ENCODE results near the gene BIN1.

Gene BIN1

DNA sequence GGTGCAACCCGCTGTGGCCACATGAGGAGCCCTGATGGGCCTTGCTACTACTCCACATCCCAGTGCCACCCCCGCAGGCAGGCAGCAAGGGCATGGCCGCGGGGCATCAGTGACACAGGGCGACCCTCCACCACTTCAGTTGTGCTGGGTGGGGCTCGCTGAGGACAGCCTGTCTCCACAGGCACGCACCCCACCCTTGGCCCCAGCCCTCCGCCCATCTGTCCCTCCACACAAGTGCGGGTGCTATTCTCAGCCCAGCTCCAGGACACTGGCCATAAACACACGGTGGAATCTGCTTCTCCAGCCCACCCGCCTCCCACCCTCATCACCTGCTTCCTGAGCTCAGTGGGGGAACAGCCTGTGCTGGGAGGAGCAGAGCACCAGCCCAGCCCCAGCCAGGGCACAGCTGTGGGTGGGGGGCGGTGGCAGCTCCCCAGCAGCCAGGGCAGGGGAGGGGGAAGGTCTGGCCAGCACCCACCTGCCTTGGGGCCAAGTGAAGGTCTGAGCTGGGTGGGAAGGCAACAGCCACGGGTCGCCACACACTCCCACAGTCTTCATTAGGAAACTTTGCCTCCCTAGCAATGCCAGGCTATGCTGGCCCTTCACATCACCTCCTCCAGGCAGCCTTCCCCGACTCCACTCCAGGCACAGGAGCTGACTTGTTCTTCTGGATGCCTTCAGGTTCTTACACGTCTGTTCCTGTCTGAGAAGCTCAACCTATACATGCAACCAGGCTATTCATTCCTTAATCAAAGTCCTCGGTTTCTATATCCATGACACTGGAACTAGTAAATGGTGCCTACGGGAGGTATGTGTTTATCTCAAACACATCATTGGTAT, 16.5 kb downstream of the BIN1 start:
- no peak for DNase-seq

DNA sequence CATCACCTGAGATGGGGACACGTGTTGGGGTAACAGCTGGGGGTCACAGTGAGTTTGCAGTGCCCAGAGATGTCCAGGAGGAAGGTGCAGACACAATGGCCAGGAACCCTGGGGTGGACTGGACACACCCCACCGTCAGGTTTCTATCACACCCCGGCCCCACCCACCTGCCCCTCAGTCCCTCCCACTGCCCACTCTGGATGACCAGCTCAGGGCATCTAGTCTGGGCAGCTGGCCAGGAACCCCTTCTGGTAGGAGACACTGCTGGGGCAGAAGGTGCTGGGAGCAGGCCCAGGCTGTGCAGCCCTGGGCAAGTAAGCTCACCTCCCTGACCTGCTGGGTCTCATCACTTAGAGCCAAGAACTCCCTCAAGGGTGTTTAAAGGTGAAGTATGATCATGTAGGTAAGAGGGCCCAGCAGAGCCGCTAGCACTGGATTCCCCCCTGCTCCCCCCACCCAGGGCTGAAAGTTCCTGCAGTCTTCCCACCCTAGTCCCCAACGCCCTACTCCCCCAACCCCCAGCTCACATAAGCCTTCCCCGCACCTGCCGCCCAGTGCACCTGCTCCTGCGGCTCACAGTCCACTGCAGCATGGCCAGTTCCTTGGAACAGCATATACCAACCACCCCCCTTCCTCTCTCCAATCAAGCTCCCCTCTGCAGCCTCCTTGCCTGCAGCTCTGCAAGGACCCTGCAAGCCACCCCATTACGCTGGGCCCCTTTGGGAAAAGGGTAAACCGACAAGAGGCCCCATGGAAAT, 17.3 kb downstream of the BIN1 start:
- no peak for DNase-seq

DNA sequence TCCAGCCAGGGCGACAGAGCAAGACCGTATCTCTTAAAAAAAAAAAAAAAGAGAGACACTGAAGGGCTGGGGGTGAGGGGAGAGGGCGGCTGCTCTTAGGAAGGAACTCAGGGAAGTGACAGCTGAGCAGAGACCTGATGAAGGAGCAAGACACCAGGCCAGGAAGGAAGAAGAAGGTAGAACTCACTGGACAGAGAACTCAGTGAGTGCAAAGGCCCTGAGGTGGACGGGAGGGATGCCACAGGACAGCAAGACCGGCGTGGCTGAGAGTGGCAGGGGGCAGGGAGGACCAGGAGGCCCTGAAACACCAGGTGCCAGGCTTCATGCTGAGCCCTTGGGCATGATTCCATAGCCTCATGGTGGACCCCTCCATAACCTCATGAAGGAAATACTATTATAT, 18.2 kb downstream of the BIN1 start:
- DNase-seq = no peak

DNA sequence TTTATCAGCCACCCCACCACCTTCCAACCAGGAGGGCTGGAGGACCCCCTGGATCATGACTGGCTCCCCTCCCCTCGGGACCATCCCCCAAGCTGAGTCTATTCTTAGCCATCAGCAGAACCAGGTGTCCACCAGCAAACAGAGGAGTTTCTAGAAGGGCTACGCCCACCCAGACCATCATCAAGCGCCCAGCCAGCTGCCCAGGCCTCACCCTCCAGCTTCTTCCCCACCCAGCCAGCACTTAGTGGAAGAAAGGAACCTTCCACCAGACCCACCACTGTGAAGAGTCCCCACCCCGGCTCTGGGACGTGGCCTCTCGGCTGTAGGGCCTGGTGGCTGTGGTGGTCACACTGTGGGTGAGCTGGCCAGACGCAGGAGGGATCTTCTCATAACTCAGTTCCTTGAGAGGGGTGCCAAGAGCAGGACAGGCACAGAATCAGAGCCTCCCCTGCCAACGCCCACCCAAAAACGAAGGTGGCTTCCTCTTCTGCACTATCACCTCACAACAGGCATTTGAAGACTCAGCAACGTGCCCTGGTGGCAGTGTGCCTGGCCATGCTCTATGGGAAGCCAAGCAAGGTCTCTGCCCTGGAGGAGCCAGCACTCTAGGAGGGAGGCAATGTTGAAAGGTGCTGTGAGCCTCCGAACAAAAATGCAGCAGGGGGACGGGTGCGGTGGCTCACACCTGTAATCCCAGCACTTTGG, 19.0 kb downstream of the BIN1 start:
- DNase-seq = no peak

DNA sequence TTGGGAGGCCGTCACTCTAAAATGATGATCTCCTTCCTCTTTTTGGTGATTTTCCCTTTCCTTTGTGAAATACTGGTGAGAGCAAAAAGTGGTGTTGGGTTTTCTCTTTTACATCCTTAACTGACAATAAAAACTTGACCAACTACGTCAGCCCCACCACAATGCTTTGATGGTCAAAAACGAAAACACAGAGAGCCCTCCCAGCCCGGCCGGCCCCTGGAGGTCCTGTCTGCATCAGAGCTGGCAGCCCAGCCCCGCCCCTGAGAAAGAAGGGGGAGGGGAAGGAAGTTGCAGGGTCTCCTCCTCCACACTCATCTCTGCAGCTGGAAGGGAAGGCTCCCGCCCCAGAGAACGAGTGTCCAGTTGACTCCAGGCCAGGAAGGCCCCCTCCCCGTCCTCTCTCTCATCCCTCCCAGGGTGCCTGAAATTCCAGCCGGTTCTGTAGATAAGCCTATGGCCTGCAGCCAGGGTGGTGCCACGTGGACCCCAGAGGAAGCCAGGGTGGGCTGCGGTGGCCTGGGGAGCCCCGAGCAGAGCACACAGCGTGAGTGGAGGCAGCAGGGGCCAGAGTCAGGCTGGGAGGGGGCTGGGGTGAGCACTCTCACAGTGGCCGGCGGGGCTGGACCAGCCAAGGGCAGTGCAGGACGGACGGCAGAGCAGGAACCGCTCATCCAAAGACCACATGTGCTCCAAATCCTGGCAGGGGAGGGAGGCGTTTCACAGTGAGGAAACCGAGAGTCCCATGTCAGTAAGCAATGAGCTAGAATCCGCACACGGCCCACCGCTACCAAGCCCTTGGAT, 19.8 kb downstream of the BIN1 start:
- no peak for DNase-seq

DNA sequence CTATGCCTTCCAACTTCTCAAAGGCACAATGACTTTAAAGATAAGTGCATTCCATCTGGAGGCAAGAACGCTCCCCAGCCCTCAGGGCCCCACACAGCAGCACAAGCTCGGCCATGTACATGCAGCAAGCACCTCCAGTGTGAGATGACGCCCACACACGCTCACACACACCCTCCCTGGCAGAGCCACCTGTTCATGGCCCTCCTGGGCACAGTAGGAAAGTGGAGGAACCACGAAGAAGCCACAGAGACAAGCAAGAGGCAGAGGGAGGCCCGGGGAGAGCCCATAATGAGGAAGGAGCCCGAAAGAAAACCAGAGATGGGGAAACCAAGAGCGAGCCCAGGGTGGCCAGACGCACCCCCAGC, 21.7 kb downstream of the BIN1 start:
- DNase-seq = no peak

DNA sequence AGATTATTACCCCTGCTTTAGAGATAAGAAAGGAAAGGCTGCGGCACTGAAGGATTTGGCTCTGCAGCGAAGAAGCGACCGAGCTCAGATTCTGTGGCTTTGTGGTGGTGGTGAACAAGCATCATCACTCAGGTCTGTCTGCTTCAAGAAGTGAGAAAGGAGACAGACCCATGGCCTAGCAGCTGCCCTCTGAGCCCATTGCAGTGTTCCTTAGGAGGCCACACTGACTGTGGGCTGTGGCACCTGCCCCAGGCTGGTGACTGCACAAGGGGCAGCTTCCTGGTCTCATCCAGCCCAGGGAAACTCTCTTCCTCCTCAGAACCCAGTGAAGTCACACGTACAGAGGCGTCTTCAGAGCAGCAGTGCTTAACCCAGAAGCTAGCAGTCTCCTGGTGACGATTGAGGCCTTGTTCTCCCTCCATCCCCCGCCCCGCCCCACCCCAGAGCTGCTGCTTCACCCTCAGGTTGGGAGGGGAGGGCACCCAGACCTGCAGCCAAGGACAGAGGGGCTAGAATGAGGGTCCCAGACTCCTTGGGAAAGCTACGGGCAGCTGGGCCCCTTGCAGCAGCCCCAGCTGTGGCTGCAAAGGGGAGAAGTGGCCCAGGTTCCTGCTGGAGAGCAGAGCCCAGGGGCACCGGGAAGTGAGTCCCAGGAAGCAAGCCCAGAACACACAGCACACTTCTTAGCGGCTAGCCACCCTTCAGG, 22.2 kb downstream of the BIN1 start:
- no peak for DNase-seq

DNA sequence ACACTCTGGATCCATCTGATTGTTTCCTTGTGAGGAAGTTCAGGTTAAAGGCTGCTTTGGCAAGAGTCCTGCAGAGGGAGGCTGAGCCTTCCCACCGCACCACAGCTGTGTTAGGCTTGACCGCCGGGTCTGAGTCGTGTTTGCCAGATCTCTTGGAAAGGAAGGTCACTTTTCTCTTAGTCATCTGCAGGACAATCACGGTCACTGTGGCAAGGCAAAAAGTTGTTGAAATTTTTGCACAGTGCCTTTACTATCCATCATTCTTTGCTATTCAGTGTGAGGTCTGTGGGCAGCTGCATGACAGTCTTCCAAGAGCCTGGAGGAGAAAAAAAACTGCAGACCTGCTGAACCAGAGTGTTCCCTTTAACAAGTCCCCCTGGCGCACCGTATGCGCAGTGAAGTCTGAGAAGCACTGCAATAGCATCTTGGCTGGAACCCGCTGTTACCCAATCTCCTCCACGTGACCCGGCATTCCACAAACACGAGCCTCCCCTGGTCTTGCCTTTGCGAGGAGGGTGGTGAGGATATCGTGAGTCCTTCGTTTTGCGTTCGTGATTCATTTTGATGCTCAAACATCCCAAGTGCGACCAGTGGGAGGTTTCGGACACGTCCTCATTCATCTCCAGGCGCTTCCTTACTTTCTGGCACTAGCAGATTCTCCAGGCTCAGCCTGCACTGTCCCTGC, 23.0 kb downstream of the BIN1 start:
- no peak for DNase-seq

DNA sequence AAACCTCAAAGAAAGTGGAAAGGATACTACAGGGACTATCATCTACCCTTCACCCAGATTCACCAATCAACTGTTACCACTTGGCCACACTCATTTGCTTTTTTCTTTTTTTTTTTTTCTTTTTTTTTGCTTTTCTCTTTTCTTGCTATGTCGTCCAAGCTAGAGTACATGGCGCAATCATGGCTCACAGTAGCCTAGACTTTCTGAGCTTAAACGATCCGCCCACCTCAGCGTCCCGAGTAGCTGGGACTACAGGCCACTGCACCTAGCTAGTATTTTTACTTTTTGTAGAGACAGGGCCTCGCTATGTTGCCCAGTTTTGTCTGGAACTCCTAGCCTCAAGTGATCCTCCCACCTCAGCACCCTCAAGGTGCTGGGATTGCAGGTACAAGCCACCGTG, 24.0 kb downstream of the BIN1 start:
- DNase-seq = no peak

DNA sequence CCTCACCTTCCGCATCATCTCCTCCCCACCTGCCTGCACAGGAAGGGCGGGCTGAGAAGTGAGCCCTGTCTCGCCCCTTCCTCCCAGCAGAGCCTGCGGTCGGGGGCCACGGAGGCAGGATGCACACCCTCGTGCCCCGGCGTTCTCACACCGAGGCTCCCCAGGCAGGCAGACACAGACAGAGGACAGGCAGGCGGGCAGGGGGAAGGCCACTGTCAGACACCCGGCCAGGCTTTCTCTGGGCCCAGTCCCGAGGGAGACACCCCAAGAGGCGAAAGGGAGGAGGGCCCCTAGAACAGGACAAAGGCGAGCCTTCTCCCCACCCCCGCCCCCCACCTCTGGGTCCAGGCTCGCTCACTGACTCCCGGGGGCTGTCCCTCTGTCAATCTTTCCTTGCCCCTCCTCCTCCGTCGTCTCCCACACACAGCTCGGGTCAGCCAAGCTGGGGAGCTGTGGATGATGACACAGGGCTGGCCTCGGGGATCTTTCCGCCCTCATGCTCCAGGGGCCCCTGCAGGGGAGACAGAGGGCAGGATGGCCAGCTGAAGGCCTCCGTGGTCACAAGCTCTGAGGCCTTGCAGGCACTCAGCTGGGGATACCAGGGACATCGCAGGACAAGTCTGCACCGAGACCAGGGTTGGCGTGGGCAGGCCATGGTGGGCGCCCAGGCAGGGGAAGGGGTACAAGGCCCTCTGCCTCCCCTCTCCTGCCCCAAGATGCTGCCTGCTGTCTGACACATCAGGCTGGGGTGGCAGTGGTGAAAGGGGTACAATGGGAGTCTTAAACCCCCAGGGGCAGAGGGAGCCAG, 24.9 kb downstream of the BIN1 start:
- no peak for DNase-seq

DNA sequence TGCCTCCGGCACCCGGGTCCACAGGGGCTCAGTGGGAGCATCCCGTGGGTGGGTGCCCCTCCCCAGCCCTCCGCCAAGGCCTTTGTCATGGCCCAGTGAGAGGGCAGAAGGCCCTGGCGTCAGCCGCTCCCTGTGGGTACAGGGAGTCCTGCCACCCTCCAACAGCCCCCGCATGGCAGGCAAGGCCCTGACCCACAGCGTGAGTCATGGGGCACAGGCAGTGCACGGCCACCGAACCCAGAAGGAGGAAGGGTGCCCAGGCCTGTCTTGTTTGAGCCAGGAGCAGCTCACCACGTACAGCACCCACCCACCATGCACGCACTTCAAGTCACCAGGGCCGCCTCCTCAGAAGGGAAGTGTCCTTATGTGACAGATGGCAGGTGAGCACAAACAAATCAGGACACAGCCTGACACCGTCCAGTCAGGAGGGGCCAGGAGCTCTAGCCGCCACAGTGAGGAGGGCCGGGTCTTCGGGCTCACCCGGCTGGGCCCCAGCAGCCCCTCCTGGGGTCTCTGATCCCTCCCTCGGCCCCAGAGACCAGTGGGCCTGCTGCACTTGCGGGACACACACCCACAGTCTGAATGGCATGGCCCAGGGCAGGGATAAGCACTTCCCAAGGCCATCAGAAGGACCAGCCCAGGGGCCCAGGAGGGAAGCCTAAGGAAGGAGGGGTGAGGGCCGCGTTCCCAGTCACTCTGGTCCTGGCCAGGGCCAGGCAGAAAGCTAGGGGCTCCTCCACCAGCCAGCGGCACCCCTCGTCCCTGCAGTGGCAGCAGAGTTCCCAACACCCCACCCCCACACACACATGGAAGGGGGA, 25.8 kb downstream of the BIN1 start:
- DNase-seq = no peak

DNA sequence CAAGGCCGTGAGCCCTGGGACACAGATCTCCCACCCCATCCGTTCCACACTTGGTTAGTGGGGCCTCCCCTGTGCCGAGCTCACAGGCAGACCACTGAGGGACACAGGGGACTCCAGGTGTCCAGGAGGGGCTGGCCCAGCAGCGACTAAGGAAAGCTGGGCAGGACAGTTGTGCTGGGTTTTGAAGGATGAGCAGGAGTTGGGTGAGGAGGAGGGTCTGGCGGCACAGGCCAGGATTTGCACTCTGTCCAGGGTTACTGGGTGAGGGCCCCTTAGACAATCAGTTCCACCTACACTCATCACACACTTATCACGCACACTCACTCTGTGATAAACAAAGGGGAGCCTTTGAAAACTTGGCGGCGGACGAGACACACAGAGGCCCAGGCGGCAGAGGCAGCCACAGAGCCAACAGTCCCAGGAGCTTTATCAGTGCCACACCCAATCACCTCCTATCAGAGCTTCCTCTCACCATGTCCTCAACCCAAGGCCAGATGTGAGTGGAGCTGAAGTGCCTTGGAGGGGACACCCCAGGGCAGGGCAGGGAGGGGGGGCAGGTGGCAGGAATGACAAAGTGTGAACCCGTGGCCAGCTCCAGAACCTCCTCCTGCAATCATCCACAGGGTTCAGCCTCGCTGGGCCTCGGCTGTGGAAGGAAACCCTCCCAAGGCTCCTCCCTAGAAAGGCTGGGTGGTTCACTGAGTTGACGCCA, 26.6 kb downstream of the BIN1 start:
- DNase-seq = no peak

DNA sequence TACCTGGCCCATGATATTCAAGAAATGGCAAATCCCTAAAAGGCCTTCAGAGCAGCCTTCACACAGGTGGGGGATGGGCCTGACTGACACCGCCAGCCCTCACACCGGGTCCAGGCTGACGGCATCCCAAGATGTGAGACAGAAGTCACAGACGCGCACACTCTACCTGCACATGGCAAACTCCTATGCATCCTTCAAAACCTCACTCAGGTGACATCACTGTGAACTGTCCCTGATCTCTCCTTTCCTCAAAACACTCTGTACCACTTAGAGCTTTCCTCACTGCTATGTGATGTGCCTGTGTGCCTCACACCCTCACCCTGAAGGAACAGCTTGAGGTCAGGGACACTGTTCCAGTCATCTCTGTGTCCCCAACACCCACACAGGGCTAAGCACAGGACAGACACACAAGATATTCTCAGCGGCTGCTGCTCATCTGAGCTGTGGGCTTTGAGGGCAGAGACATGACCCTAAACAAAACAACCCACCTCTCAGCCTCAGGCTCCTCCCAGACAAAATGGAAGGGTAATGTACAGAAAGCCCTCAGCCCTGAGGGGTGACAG, 27.5 kb downstream of the BIN1 start:
- DNase-seq = no peak

DNA sequence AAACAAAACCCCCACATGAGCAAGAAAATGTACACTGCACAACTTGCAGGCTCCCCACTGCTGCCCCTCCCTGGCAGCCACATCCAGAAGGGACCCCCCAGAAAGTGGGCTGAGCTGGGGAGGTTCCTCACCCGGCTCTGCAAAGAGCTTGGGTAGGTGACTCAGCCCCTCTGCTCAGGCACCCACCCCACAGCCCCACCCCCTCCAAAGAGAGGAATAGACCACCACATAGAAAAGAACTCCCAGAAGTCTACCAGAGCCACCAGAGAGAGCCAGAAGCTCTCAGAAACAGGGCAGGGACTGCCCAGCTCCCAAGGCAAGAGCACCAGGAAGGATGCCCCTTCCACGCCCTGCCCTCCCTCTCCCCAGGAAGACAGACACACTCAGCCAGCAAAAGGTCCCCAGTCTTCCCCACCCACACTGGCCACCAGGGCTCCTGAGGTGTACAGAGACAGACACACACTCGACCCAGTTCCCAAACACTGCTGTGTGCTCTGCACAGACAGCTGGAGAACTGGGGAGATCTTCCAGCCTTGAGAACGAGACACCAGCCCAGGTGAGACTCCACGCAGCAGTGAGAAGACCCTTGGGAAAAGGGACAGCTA, 28.2 kb downstream of the BIN1 start:
- DNase-seq = no peak

DNA sequence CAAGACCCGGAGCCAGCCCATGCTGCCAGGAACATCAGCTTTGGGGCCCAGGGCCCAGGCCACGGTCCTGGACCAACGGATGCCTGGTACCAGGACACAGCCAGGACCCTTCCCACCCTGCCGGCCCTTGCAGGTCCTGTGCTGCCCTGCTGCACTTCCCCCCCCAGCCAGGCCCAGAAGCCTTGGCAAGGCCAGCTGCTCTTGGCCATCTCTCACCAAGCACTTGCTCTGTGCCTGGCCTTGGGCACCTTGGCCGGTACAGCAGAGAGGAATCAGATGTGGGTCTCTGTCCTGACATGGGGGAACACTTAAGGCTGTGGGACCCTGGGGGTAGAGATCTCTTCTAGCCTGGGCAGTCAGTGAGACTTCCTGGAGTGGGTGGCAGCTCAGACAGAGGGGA, 28.9 kb downstream of the BIN1 start:
- no peak for DNase-seq

DNA sequence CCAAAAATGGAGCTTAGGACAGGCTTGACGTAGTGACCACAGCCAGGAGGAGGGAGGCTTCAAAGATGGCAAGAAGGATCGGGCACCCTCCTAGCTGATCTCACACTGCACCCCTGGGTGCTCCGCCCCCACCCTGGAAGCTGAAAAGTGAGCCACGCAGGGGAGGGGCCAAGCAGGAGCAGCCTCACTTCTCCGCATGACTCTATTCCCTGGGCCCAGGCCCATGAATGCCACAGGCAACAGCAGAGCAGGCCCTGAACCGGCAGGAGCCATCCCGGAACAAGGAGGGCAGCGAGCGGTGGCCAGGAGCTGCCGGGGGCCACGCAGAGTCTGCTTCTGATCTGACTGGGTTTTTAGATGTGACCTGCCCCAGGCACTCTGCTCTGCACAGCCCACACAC, 30.0 kb downstream of the BIN1 start:
- no peak for DNase-seq

DNA sequence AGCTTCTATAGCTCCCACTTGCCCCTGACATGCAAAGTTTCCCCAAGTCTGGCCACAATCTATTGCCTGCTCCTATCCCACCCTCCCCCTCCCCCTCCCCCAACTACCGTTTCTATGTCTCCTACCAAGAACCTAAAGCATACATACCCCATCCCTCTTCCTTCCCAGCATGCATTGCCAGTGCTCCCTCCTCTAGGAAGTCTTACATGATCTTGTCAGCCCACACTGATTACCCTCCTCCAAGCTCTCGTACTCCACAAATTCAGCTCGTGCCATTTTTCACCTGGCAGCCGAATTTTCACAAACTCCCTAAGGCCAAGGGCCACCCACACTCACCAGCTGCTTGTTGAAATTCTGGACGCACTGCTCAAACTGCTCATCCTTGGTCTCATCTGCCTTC, 30.7 kb downstream of the BIN1 start:
- no peak for DNase-seq

DNA sequence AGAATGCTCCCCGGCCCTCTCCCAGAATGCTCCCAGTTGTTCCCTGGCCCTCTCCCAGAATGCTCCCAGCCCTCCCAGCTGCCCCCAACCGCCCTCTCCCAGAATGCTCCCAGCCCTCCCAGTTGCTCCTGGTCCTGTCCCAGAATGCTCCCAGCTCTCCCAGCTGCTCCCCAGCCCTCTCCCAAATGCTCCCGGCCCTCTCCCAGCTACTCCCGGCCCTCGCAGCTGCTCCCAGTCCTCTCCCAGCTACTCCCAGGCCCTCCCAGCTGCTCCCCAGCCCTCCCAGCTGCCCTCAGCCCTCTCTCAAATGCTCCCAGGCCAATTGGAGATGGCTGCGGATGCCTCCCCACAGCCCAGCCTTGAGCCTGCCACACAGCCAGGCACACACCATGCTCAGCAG, 31.1 kb downstream of the BIN1 start:
- DNase-seq = no peak

DNA sequence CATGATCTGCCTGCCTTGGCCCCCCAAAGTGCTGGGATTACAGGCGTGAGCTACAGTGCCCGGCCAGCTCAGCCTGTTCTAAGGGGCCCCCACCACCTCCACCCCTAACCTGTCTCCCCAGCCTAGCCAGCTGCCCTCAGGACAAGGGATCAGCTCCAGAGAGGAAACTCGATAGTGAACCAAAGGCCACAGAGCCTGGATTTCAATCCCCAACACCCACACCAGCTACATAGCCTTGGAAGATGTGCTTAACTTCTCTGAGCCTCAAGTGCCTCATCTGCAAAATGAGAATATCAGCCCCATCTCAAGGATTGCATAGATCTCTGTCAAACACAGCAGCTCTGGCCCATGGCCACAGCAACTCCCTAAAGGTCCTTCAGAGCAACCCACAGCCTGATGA, 32.0 kb downstream of the BIN1 start:
- DNase-seq = no peak

All from NCI-H1930 (cell line).